ENCODE measurements around the gene TMEM258. TPM values are rescaled to one million over a fixed set of nuclear protein-coding genes. Genes with fewer than 3 reads are reported as not detected.

TMEM258 gene
- total and polyA plus RNA-seq, 2 donors (not counting 1 experiment from before 2014, with no cell fraction given), result 65.8 to 130 TPM

- POLR2A ChIA-PET, result no interaction called here
- intact Hi-C loops (cut with micrococcal nuclease), result no loop called here
These were observed 40.1 kb downstream of the TMEM258 start, which contains the start of gene MYRF for GRCh38 chr11:61752117-61752924. Gene MYRF, plus strand, starts transcription at chr11:61752636. Its CDS starts 109 bp downstream, at chr11:61752745.

More at GRCh38 chr11:61752117-61752924, 40.1 kb downstream of the TMEM258 start, which contains the start of gene MYRF:
- peak within 1 kb of the TSS; percentile 87 for H3K4me3 Mint-ChIP-seq
- 3% methylated on average over 91 of the region's 93 CpGs for WGBS (ENCODE audit: insufficient coverage)
- Histone ChIP-seq H3K79me2 (ENCODE audit: control insufficient read depth, insufficient read depth, low read length) (no peaks in the 10 kb centered on the region), H3K4me2 (replicated peaks; ENCODE audit: low read depth, low read length, poor library complexity, severe bottlenecking) (peak within 1 kb of the TSS; percentile 72), H3K4me1 (ENCODE audit: control insufficient read depth in 2 of 2, insufficient read depth in 2 of 2, low read length in 2 of 2) (peaks cover 12 to 16% of the 10 kb centered on the region in 2 donors), H3K9ac (ENCODE audit: low read length) (no peak within 1 kb of the TSS), H3K27ac (ENCODE audit: low read length in 2 of 2) (no peak within 1 kb of the TSS), H3K9me3 (ENCODE audit: control extremely low read depth in 1 of 3, control insufficient read depth in 2 of 3, insufficient read depth in 1 of 3, low read length in 2 of 3) (peaks cover 0 to 2% (median 0%) of the 10 kb centered on the region in 3 donors), H3K36me3 (replicated peaks in 1 of 2; ENCODE audit: control extremely low read depth in 1 of 2, control insufficient read depth in 1 of 2, extremely low read depth in 1 of 2, insufficient read depth in 2 of 2, low read length in 1 of 2) (no peaks in the 10 kb centered on the region), H2AFZ (ENCODE audit: insufficient read depth, low read depth, low read length, poor library complexity, severe bottlenecking) (peak within 1 kb of the TSS; percentile 56), H4K20me1 (ENCODE audit: control insufficient read depth, insufficient read depth, low read length, poor library complexity, severe bottlenecking) (no peaks in the 10 kb centered on the region), H3K4me3 (ENCODE audit: control extremely low read depth in 1 of 5, extremely low read depth in 1 of 5, insufficient read depth in 1 of 5, low read depth in 2 of 5, low read length in 4 of 5) (peak within 1 kb of the TSS in 3 of 5 experiments; percentile 11 to 44 (median 18)), H3K27me3 (replicated peaks in 1 of 4; ENCODE audit: control extremely low read depth in 1 of 4, control insufficient read depth in 3 of 4, insufficient read depth in 4 of 4, low read length in 3 of 4) (peaks cover 0 to 49% (median 20%) of the 10 kb centered on the region in 4 experiments)
- no peaks in the 10 kb centered on the region for H3K9me3 Mint-ChIP-seq (ENCODE audit: insufficient read depth)
- H3K27ac Mint-ChIP-seq, result no peak within 1 kb of the TSS
- peaks cover 14% of the 10 kb centered on the region for H3K4me1 Mint-ChIP-seq
- H3K27me3 Mint-ChIP-seq, result peaks cover 33% of the 10 kb centered on the region
- peak; percentile 86 for ATAC-seq (ENCODE audit: low read depth)
- DNase-seq, result peak; percentile 71
- CTCF ChIA-PET, result interaction anchor here (1.6 to 1.7 kb wide), 3 partner anchors 29 to 355 kb away, joined by 4 to 10 read pairs (median 4); no protein-coding TSS in a partner anchor
- TF ChIP-seq CTCF (IDR thresholded peaks at IDR 0.05), result peak; percentile 27
- TF ChIP-seq EZH2 (IDR thresholded peaks at IDR 0.05; ENCODE audit: borderline replicate concordance, insufficient read depth, low read depth, low read length, poor library complexity, severe bottlenecking), result no peak
